Hepatocyte (in vitro differentiated cells): Measurements from ENCODE around the gene CHI3L2. TPM values are rescaled to one million over a fixed set of nuclear protein-coding genes. Genes with fewer than 3 reads are reported as not detected.
A peak's percentile ranks its signal among the peaks of the same experiment; 100 is the strongest.

Experiments used
- DNase-seq: peaks from one replicate; pipeline ENCODE4 v3.0.0-alpha.2; 2016; ENCODE audit warnings: low spot score
- H2AFZ ChIP-seq: fragments of 200-600 bp; sonication (generic); 2 replicates; pipeline ENCODE4 v1.6.0; 2016; ENCODE audit warnings: antibody characterized with exemption, mild to moderate bottlenecking
- H3K27ac ChIP-seq: fragments of 200-600 bp; sonication (generic); 2 replicates; pipeline ENCODE4 v1.5.1; 2016; ENCODE audit warnings: mild to moderate bottlenecking
- H3K27me3 ChIP-seq: fragments of 200-600 bp; sonication (generic); 2 replicates; pipeline ENCODE4 v1.6.1; 2016
- H3K36me3 ChIP-seq: fragments of 200-600 bp; sonication (generic); replicated peaks from 2 replicates; pipeline ENCODE4 v1.5.1; 2016; ENCODE audit warnings: low read depth; ENCODE audit not compliant: insufficient read depth
- H3K4me1 ChIP-seq: fragments of 200-600 bp; sonication (generic); 2 replicates; pipeline ENCODE4 v1.5.1; 2016; ENCODE audit warnings: mild to moderate bottlenecking, moderate library complexity; ENCODE audit not compliant: insufficient read depth
- H3K4me2 ChIP-seq: fragments of 200-600 bp; sonication (generic); 2 replicates; pipeline ENCODE4 v1.6.0; 2016
- H3K4me3 ChIP-seq: fragments of 200-600 bp; sonication (generic); 2 replicates; pipeline ENCODE4 v1.5.1; 2016; ENCODE audit warnings: mild to moderate bottlenecking
- H3K79me2 ChIP-seq: fragments of 200-600 bp; sonication (generic); 2 replicates; pipeline ENCODE4 v1.6.0; 2017; ENCODE audit warnings: mild to moderate bottlenecking
- H3K9me2 ChIP-seq: fragments of 200-600 bp; sonication (generic); replicated peaks from 2 replicates; pipeline ENCODE4 v1.6.0; 2017; ENCODE audit warnings: mild to moderate bottlenecking; ENCODE audit not compliant: insufficient read depth
- H3K9me3 ChIP-seq: fragments of 200-600 bp; sonication (generic); 2 replicates; pipeline ENCODE4 v1.5.1; 2016; ENCODE audit warnings: low read depth, mild to moderate bottlenecking
- H4K20me1 ChIP-seq: fragments of 200-600 bp; sonication (generic); 2 replicates; pipeline ENCODE4 v1.6.0; 2016; ENCODE audit warnings: mild to moderate bottlenecking; ENCODE audit not compliant: insufficient read depth, poor library complexity, severe bottlenecking
- CTCF ChIP-seq: fragments of 200-600 bp; sonication (generic); IDR thresholded peaks from 2 replicates; pipeline ENCODE4 v1.5.1; 2016; ENCODE audit warnings: antibody characterized with exemption, mild to moderate bottlenecking; ENCODE audit not compliant: poor library complexity
- EZH2 ChIP-seq: fragments of 200-600 bp; sonication (generic); IDR thresholded peaks from 2 replicates; pipeline ENCODE4 v1.6.1; 2016; ENCODE audit warnings: antibody characterized with exemption, mild to moderate bottlenecking, borderline replicate concordance
- EZH2phosphoT487 ChIP-seq: fragments of 200-600 bp; sonication (generic); IDR thresholded peaks from one replicate; pipeline ENCODE4 v1.6.1; 2018; ENCODE audit warnings: antibody characterized with exemption, mild to moderate bottlenecking, low read depth, moderate library complexity; ENCODE audit not compliant: unreplicated experiment, severe bottlenecking
- WGBS: methylation state at CpG from one replicate; pipeline ENCODE4 v1.1.6; 2016; ENCODE audit warnings: low lambda C conversion rate; ENCODE audit errors: missing lambda C conversion rate; 5-methylcytosine and 5-hydroxymethylcytosine counted together
- polyA plus RNA-seq: library from polyadenylated mRNA; unstranded; fragments of >200 nt; fragmentation: Nextera tagmentation; extraction: Ambion mirVana; gene quantifications from 2 replicates; pipeline ENCODE4 v1.2.1, GENCODE V29; 2016
- total RNA-seq: library from RNA; depleted of rRNA; stranded (reverse); fragments of >200 nt; gene quantifications from 2 replicates; pipeline ENCODE4 v1.2.3, GENCODE V29; 2014

The CHI3L2 gene
- total and polyA plus RNA-seq, 2 experiments from 2014 or later = 0.24 to 5.7 TPM

DNA sequence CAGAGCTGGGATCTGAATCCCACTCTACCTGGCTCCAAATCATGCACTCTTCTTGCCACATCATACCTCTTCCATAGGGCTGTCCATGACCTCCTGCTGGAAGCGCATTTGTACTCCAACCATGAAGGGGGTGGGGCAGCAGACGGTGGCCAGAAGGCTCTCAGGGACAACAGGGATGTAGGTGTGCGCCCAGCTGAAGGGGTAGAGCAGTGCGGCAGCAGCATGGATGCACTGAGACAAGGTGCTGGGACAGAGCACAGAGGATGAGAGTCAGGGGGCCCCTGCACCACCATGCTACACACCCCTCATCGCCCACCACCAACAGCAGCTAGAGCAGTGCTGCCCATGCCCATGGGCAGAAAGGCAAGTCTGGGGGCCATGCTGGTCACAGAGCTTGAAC, 35.4 kb upstream of the CHI3L2 start:
- TF ChIP-seq CTCF (no peak), EZH2phosphoT487 (no peak)
- Histone ChIP-seq H3K79me2 (no peaks in the 10 kb centered on the region), H3K27me3 (no peaks in the 10 kb centered on the region), H4K20me1 (no peaks in the 10 kb centered on the region), H3K9me2 (no peaks in the 10 kb centered on the region), H3K9me3 (no peaks in the 10 kb centered on the region), H3K4me1 (peaks cover 46% of the 10 kb centered on the region), H3K36me3 (no peaks in the 10 kb centered on the region), H3K4me3 (no peak overlapping the region), H3K27ac (peak overlapping the region; percentile 90), H2AFZ (no peak overlapping the region), H3K4me2 (no peak overlapping the region)
- DNase-seq = no peak
- 96% methylated on average over 5 of the region's 5 CpGs for WGBS

DNA sequence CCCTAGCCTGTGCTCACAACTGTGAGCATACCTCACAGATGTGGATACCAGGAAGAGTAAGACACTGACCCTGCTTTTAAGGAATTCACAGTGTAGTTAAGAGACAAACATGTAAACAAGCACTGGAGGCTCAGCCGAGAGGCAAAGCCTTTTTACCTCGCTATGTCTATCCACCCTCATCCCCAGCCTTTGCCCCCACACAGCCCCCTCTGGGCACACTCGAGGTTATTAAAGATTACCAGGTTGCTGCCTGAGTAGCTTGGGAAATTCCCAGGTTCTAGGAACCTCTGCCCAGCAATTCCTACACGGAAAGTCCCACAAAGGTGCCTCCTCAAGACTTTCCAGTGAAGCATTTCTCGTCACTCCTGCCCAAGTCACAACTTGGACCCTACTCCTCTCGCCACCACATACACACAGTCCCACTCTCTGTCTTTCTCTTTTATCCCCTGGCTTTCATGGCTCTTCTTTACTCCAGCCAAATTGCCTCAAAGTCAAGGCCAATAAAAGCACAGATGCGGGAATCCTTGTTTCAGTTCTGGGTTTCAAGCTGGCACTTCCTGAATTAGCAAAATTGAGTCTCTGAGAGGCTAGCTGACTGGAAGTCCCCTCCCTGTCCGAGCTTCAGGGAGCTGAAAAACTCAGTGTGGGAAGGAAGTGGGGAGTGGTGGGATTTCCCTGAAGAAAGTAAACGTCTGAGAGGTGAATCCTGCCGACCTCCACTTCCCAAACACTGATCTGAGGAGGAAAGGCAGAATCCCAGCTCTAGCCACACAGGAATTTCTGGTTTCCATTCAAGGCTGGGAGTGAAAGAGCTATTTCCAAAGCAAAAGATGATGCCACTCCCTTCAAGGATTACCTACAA, 34.6 kb upstream of the CHI3L2 start:
- Histone ChIP-seq H3K4me2 (peak overlapping the region; percentile 15), H2AFZ (no peak overlapping the region)

GRCh38 chr1:111193712-111194480, 33.6 kb upstream of the CHI3L2 start:
- whole genome bisulfite sequencing = 100% methylated on average over 3 of the region's 3 CpGs
- Histone ChIP-seq H2AFZ (no peak overlapping the region), H4K20me1 (no peaks in the 10 kb centered on the region), H3K27ac (peak overlapping the region; percentile 90), H3K4me3 (no peak overlapping the region), H3K79me2 (no peaks in the 10 kb centered on the region), H3K9me3 (no peaks in the 10 kb centered on the region), H3K9me2 (no peaks in the 10 kb centered on the region), H3K4me1 (peaks cover 46% of the 10 kb centered on the region), H3K4me2 (peak overlapping the region; percentile 15), H3K36me3 (no peaks in the 10 kb centered on the region), H3K27me3 (no peaks in the 10 kb centered on the region)
- TF ChIP-seq EZH2phosphoT487 = no peak
- TF ChIP-seq EZH2 = no peak
- no peak for TF ChIP-seq CTCF
- no peak for DNase-seq

More for the DNA sequence above, 34.6 kb upstream of the CHI3L2 start:
- H3K4me3 ChIP-seq = no peak overlapping the region
- 48% methylated on average over 10 of the region's 10 CpGs for WGBS
- H3K27me3 ChIP-seq = no peaks in the 10 kb centered on the region
- TF ChIP-seq EZH2 = no peak
- TF ChIP-seq EZH2phosphoT487 = no peak
- TF ChIP-seq CTCF = no peak
- H3K4me1 ChIP-seq = peaks cover 46% of the 10 kb centered on the region
- DNase-seq = no peak
- H3K9me2 ChIP-seq = no peaks in the 10 kb centered on the region
- H3K27ac ChIP-seq = peak overlapping the region; percentile 90
- no peaks in the 10 kb centered on the region for H3K36me3 ChIP-seq
- no peaks in the 10 kb centered on the region for H4K20me1 ChIP-seq
- no peaks in the 10 kb centered on the region for H3K9me3 ChIP-seq
- H3K79me2 ChIP-seq = no peaks in the 10 kb centered on the region
